Measurements from ENCODE around the gene D2HGDH.
"Not testable (repeated sequence)": the region's sequence is repeated elsewhere in the genome, so short reads cannot be mapped to it uniquely, and the experiment has no call there.

Gene D2HGDH

GRCh38 chr2:241759067-241759807 is 24.8 kb downstream of the D2HGDH start:
- TF ChIP-seq CTCF (IDR thresholded peaks at IDR 0.05; ENCODE audit: low read depth, low read length): no peak
- H3K4me3 ChIP-seq (ENCODE audit: low read depth, low read length): no peak overlapping the region
- DNase-seq (ENCODE audit: low read depth, low spot score): no peak
- in situ Hi-C loops (cut with HindIII; ENCODE audit: low sequenced_read_pairs): no loop called here

- H3K4me3 ChIP-seq (ENCODE audit: low read depth, low read length); in situ Hi-C loops (cut with HindIII; ENCODE audit: low sequenced_read_pairs); DNase-seq (ENCODE audit: low read depth, low spot score): not testable (repeated sequence)
Observed at GRCh38 chr2:241759893-241760292, 25.5 kb downstream of the D2HGDH start.

DNA sequence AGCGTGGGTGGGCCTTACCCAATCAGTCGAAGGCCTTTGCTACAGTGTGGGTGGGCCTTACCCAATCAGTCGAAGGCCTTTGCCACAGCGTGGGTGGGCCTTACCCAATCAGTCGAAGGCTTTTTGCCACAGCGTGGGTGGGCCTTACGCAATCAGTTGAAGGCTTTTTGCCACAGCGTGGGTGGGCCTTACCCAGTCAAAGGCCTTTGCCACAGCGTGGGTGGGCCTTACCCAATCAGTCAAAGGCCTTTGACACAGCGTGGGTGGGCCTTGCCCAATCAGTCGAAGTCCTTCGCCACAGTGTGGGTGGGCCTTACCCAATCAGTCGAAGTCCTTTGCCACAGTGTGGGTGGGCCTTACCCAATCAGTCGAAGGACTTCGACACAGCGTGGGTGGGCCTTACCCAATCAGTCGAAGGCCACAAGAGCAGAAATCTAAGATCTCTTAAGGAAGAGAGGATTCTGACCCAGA is 25.9 kb downstream of the D2HGDH start:
- no peak for DNase-seq (ENCODE audit: low read depth, low spot score)
- TF ChIP-seq CTCF (IDR thresholded peaks at IDR 0.05; ENCODE audit: low read depth, low read length): no peak
- in situ Hi-C loops (cut with HindIII; ENCODE audit: low sequenced_read_pairs): no loop called here

GRCh38 chr2:241762321-241762932 is 28.0 kb downstream of the D2HGDH start:
- in situ Hi-C loops (cut with HindIII; ENCODE audit: low sequenced_read_pairs): no loop called here
- no peak for DNase-seq (ENCODE audit: low read depth, low spot score)
- TF ChIP-seq CTCF (IDR thresholded peaks at IDR 0.05; ENCODE audit: low read depth, low read length): no peak
- H3K4me3 ChIP-seq (ENCODE audit: low read depth, low read length): no peak overlapping the region

More for the DNA sequence above, 25.9 kb downstream of the D2HGDH start:
- no peak overlapping the region for H3K4me3 ChIP-seq (ENCODE audit: low read depth, low read length)

DNA sequence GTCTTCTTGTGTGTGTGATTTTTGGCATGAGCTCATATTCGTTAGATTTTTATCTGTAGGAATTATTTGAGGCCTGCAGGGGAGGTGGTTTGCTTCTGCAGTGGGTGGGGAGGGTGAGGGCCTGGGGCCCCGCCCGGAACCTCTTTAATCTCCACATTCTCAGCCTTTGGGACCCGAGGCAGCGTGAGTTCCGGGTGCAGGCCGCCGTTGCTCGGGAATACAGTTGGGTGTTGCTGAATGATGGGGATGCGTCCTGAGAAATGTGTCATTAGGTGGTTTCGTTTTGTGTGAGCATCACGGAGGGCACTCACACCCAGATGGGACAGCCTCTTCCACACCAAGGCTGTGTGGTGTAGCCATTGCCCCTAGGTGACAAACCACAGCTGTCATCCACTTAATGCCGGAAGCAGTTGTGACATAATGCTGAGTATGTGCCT is 28.5 kb downstream of the D2HGDH start:
- no peak overlapping the region for H3K4me3 ChIP-seq (ENCODE audit: low read depth, low read length)
- no peak for TF ChIP-seq CTCF (IDR thresholded peaks at IDR 0.05; ENCODE audit: low read depth, low read length)
- no peak for DNase-seq (ENCODE audit: low read depth, low spot score)
- in situ Hi-C loops (cut with HindIII; ENCODE audit: low sequenced_read_pairs): no loop called here

DNA sequence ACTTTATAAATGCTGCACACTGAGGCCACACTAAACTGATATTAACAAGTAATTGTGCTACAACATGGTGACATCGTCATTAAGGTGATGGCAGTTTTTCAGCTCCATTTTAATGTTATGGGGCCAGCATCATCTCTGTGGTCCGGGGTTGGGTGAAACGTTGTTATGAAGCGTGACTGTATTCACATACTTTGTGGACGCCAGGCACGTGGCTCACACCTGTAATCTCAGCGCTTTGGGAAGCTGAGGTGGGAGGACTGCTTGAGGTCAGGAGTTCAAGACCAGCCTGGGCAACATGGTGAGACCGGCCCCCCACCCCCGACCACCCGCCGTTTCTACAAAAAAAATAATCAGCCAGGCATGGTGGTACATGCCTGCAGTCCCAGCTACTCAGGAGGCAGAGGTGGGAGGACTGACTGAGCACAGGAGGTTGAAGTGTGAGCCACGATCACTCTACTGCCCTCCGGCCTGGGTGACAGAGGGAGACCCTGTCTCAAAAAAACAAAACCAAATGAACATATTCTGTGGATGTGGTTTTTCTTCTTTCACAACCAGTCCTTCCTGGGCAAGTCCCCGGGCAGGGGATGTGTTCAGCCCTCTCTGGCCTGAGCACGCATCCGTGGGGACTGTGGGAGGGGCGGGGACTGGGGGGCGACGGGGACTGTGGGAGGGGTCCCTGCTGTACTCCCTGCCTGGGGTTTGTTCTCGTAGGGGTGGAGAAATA is 29.3 kb downstream of the D2HGDH start:
- DNase-seq (ENCODE audit: low read depth, low spot score): no peak
- H3K4me3 ChIP-seq (ENCODE audit: low read depth, low read length): no peak overlapping the region
- in situ Hi-C loops (cut with HindIII; ENCODE audit: low sequenced_read_pairs): no loop called here
- no peak for TF ChIP-seq CTCF (IDR thresholded peaks at IDR 0.05; ENCODE audit: low read depth, low read length)

All from astrocyte of the spinal cord (primary cell).